C4-2B (cell line): ENCODE measurements around the gene SMKR1.

Experiments used
- CTCF ChIP-seq: fragments of 450-650 bp; conservative IDR thresholded peaks from 2 replicates; pipeline ENCODE4 v1.5.1; 2017; ENCODE audit warnings: mild to moderate bottlenecking
- ZFX ChIP-seq: fragments of 450-650 bp; IDR thresholded peaks from 2 replicates; pipeline ENCODE4 v1.6.1; 2017

GRCh38 chr7:129466796-129467195 is 35.5 kb upstream of the SMKR1 start:
- TF ChIP-seq CTCF, result no peak
- TF ChIP-seq ZFX, result no peak
